Measurements from ENCODE around the gene ALB.

ALB gene

GRCh38 chr4:73470728-73471127 lies 66.6 kb downstream of the ALB start:
- H3K27me3 ChIP-seq (ENCODE audit: insufficient read depth, low read length) = peaks cover 27% of the 10 kb centered on the region; the same call in 1 of the 2 replicates
- no peaks in the 10 kb centered on the region for H3K79me2 ChIP-seq (ENCODE audit: control insufficient read depth, insufficient read depth, low read length, unreplicated experiment)
- no peak overlapping the region for H3K27ac ChIP-seq (ENCODE audit: low read depth, low read length)
- H3K4me1 ChIP-seq (ENCODE audit: control insufficient read depth, insufficient read depth, low read length, unreplicated experiment) = no peaks in the 10 kb centered on the region
- H3K4me3 ChIP-seq (ENCODE audit: low read depth, low read length) = no peak overlapping the region
- H2AFZ ChIP-seq (ENCODE audit: low read length, unreplicated experiment) = no peak overlapping the region
- no peaks in the 10 kb centered on the region for H3K36me3 ChIP-seq (ENCODE audit: insufficient read depth, low read length)

All from ACC112 (cell line).